WTC11 (cell line): ENCODE results near the gene CHRNB4. TPM values are rescaled to one million over a fixed set of nuclear protein-coding genes. Genes with fewer than 3 reads are reported as not detected.

Experiments
- ATAC-seq: fragments of 200-7000 bp; cut with Tn5 transposase; 2 replicates; pipeline ENCODE4 v1.10.0; 2021; ENCODE audit warnings: mild to moderate bottlenecking, moderate library complexity
- CTCF ChIA-PET: fragments of 300-600 bp; sonication (Branson Sonifier 250); formaldehyde crosslinking; loops from one replicate; lab custom pipeline; 2021; ENCODE audit warnings: antibody characterized with exemption; lab: Charles Lee
- POLR2A ChIA-PET: fragments of 350-600 bp; sonication (Branson Sonifier 250); formaldehyde crosslinking; loops from one replicate; lab custom pipeline; 2021; ENCODE audit warnings: antibody characterized with exemption; lab: Charles Lee
- DNase-seq: peaks from one replicate; pipeline ENCODE4 v3.0.0; 2021; ENCODE audit warnings: low spot score
- H3K27ac Mint-ChIP-seq: 2 replicates; pipeline ENCODE4 v1.8.0; 2021; ENCODE audit warnings: mixed read lengths
- H3K27me3 Mint-ChIP-seq: 2 replicates; pipeline ENCODE4 v1.8.0; 2021; ENCODE audit warnings: low read depth, mild to moderate bottlenecking, moderate library complexity, mixed read lengths
- H3K36me3 Mint-ChIP-seq: 2 replicates; pipeline ENCODE4 v1.8.0; 2021; ENCODE audit warnings: mixed read lengths
- H3K4me1 Mint-ChIP-seq: 2 replicates; pipeline ENCODE4 v1.8.0; 2022; ENCODE audit warnings: mixed read lengths
- H3K4me3 Mint-ChIP-seq: 2 replicates; pipeline ENCODE4 v1.8.0; 2021; ENCODE audit warnings: mild to moderate bottlenecking, moderate library complexity, mixed read lengths
- H3K9me3 Mint-ChIP-seq: 2 replicates; pipeline ENCODE4 v1.8.0; 2021; ENCODE audit warnings: mixed read lengths
- ATF1 ChIP-seq: sonication (generic); formaldehyde crosslinking; IDR thresholded peaks from 2 replicates; pipeline ENCODE4 v1.8.1; 2023; ENCODE audit warnings: mild to moderate bottlenecking, moderate library complexity, missing genetic modification reagents
- CTCF ChIP-seq: fragments of 200-600 bp; IDR thresholded peaks from 2 replicates; pipeline ENCODE4 v1.8.0; 2022; ENCODE audit warnings: antibody characterized with exemption
- E2F4 ChIP-seq: sonication (generic); formaldehyde crosslinking; IDR thresholded peaks from 2 replicates; pipeline ENCODE4 v1.8.1; 2022; ENCODE audit warnings: low read depth, mild to moderate bottlenecking, moderate library complexity, missing genetic modification reagents, borderline replicate concordance
- EMX1 ChIP-seq: fragments of 250-450 bp; sonication (Bioruptor Pico); IDR thresholded peaks from 2 replicates; pipeline ENCODE4 v1.8.0; 2021; ENCODE audit warnings: mild to moderate bottlenecking
- ERG ChIP-seq: fragments of 250-450 bp; sonication (Bioruptor Pico); IDR thresholded peaks from 2 replicates; pipeline ENCODE4 v1.8.0; 2021; ENCODE audit warnings: mild to moderate bottlenecking
- ESRRA ChIP-seq: sonication (generic); formaldehyde crosslinking; IDR thresholded peaks from 2 replicates; pipeline ENCODE4 v1.8.1; 2022; ENCODE audit warnings: mild to moderate bottlenecking, missing genetic modification reagents, borderline replicate concordance
- FOXP4 ChIP-seq: sonication (generic); formaldehyde crosslinking; IDR thresholded peaks from 2 replicates; pipeline ENCODE4 v1.8.0; 2022; ENCODE audit warnings: mild to moderate bottlenecking, missing genetic modification reagents
- HMGXB4 ChIP-seq: sonication (generic); formaldehyde crosslinking; IDR thresholded peaks from 2 replicates; pipeline ENCODE4 v1.8.1; 2023; ENCODE audit warnings: mild to moderate bottlenecking, moderate library complexity, missing genetic modification reagents
- IRF2 ChIP-seq: sonication (generic); formaldehyde crosslinking; IDR thresholded peaks from 2 replicates; pipeline ENCODE4 v1.8.0; 2022; ENCODE audit warnings: low read depth, missing genetic modification reagents, borderline replicate concordance
- JUN ChIP-seq: sonication (generic); formaldehyde crosslinking; IDR thresholded peaks from 2 replicates; pipeline ENCODE4 v1.8.0; 2023; ENCODE audit warnings: mild to moderate bottlenecking, missing genetic modification reagents
- MLX ChIP-seq: sonication (generic); formaldehyde crosslinking; IDR thresholded peaks from 2 replicates; pipeline ENCODE4 v1.8.1; 2023; ENCODE audit warnings: mild to moderate bottlenecking, missing genetic modification reagents, moderate library complexity
- MXD4 ChIP-seq: fragments of 250-450 bp; sonication (Bioruptor Pico); IDR thresholded peaks from 2 replicates; pipeline ENCODE4 v1.8.0; 2021; ENCODE audit warnings: mild to moderate bottlenecking, moderate library complexity, borderline replicate concordance
- PRDM15 ChIP-seq: sonication (generic); formaldehyde crosslinking; IDR thresholded peaks from 2 replicates; pipeline ENCODE4 v1.8.0; 2022; ENCODE audit warnings: missing genetic modification reagents
- RORB ChIP-seq: fragments of 250-450 bp; sonication (Bioruptor Pico); IDR thresholded peaks from 2 replicates; pipeline ENCODE4 v1.9.0; 2021; ENCODE audit warnings: mild to moderate bottlenecking
- SMAD3 ChIP-seq: sonication (generic); formaldehyde crosslinking; IDR thresholded peaks from 2 replicates; pipeline ENCODE4 v1.8.0; 2022; ENCODE audit warnings: missing genetic modification reagents, mild to moderate bottlenecking, borderline replicate concordance
- SMAD4 ChIP-seq: sonication (generic); formaldehyde crosslinking; IDR thresholded peaks from 2 replicates; pipeline ENCODE4 v1.8.0; 2022; ENCODE audit warnings: mild to moderate bottlenecking, missing genetic modification reagents
- TP53 ChIP-seq: sonication (generic); formaldehyde crosslinking; IDR thresholded peaks from 2 replicates; pipeline ENCODE4 v1.8.1; 2023; ENCODE audit warnings: mild to moderate bottlenecking, missing genetic modification reagents
- ZMAT4 ChIP-seq: fragments of 250-450 bp; sonication (Bioruptor Pico); IDR thresholded peaks from 2 replicates; pipeline ENCODE4 v1.9.0; 2021; ENCODE audit warnings: mild to moderate bottlenecking
- ZNF138 ChIP-seq: sonication (generic); formaldehyde crosslinking; conservative IDR thresholded peaks from 2 replicates; pipeline ENCODE4 v1.8.1; 2022; ENCODE audit warnings: mild to moderate bottlenecking, moderate library complexity, missing genetic modification reagents
- ZNF396 ChIP-seq: fragments of 250-450 bp; sonication (Bioruptor Pico); IDR thresholded peaks from 2 replicates; pipeline ENCODE4 v1.8.0; 2021; ENCODE audit warnings: mild to moderate bottlenecking, moderate library complexity, borderline replicate concordance
- ZNF425 ChIP-seq: fragments of 250-450 bp; sonication (Bioruptor Pico); conservative IDR thresholded peaks from 2 replicates; pipeline ENCODE4 v1.9.0; 2021; ENCODE audit warnings: mild to moderate bottlenecking
- total RNA-seq: library from RNA; stranded (reverse); gene quantifications from 3 replicates; pipeline ENCODE4 v1.2.3, GENCODE V29; 2021

Gene CHRNB4
- total RNA-seq, 1 experiment from 2014 or later, result 10.1 TPM

- TF ChIP-seq MLX (no peak), SMAD3 (peak; percentile 89), ZNF396 (CRISPR knock-in tag) (no peak), ZNF425 (CRISPR knock-in tag) (no peak), MXD4 (CRISPR knock-in tag) (no peak), ZNF138 (CRISPR knock-in tag) (0 out of 2 replicates have a peak, but pooled peaks have one; percentile 54), CTCF (no peak), RORB (CRISPR knock-in tag) (no peak), E2F4 (CRISPR knock-in tag) (no peak), SMAD4 (CRISPR knock-in tag) (peak; percentile 36; the same call in 1 of the 2 replicates), TP53 (peak; percentile 85; the same call in 1 of the 2 replicates), IRF2 (CRISPR knock-in tag) (no peak), PRDM15 (peak; percentile 65; the same call in 1 of the 2 replicates), ESRRA (CRISPR knock-in tag) (no peak)
- TF ChIP-seq, all 79 proteins: peak for 36
These were observed at the start of gene CHRNB4 (continued) for GRCh38 chr15:78641102-78641748.

- Mint-ChIP-seq H3K27ac (no peak overlapping the region), H3K4me1 (peaks cover 44% of the 10 kb centered on the region), H3K36me3 (no peaks in the 10 kb centered on the region), H3K27me3 (no peaks in the 10 kb centered on the region; the same call in 1 of the 2 replicates), H3K4me3 (no peak overlapping the region), H3K9me3 (no peaks in the 10 kb centered on the region)
- ATAC-seq, result no peak
- CTCF ChIA-PET, result no interaction called here
- POLR2A ChIA-PET, result no interaction called here
- no peak for DNase-seq
- TF ChIP-seq ATF1 (CRISPR knock-in tag) (no peak), ZNF138 (CRISPR knock-in tag) (no peak), JUN (CRISPR knock-in tag) (no peak), ZMAT4 (CRISPR knock-in tag) (no peak), ERG (CRISPR knock-in tag) (no peak), FOXP4 (CRISPR knock-in tag) (no peak), HMGXB4 (CRISPR knock-in tag) (no peak), SMAD3 (no peak), EMX1 (CRISPR knock-in tag) (no peak)
These were observed 48.6 kb upstream of the CHRNB4 start for GRCh38 chr15:78689626-78690025.
